Heart left ventricle (tissue), 13 donors: ENCODE measurements around the gene LDOC1.

Experiments
- POLR2A ChIP-seq, 2 donors: fragments of 450-650 bp; IDR thresholded peaks; one replicate each; pipeline ENCODE4 v1.6.1; 2017; ENCODE audit warnings: antibody characterized with exemption in 2 of 2, mild to moderate bottlenecking in 2 of 2, moderate library complexity in 2 of 2
- TF ChIP-seq, protein P1 (sequence below), 12 donors: fragments of 200-600 bp; sonication (generic) in 4 of 12; IDR thresholded peaks; one replicate each; pipeline versions ENCODE4 v1.5.0 to v1.8.0; 2018 to 2022; ENCODE audit warnings: antibody characterized with exemption in 12 of 12, mild to moderate bottlenecking in 5 of 12
- donor health status: ischemic (EF 13 %, LVEDD 7.1; RV severe dilation, severe dysfunction).
- donor health status: DM: no; HTN: yes; CAD: no.
- donor health status: DM: no; HTN: no; CAD: no.
- donor health status: ischemic (EF 25% LVEDD 6.9; RV normal size, moderate dysfunction).
- donor health status: ischemic (EF 25% LVEDD 5.7; RV mildly dilated, moderate dysfunction).
- donor health status: ischemic (EF 35%, LVEDD 5.7; RV mildly dilated, moderate dysfunction).
- donor health status: nonischemic (EF 11% LVEDD 7.7; RV severe dilation, severe dysfunction).
- donor health status: DM: yes; HTN: yes; CAD: no.
- donor health status: PGD.
- donor health status: ischemic (EF 29% LVEDD 5.4; RV normal size, mild dysfunction).
- donor health status: nonischemic (EF 23%, LVEDD 6.1; RV moderate dilation, normal function).

- TF ChIP-seq POLR2A (IDR thresholded peaks at IDR 0.05) = no peak
- TF ChIP-seq, protein P1, sequence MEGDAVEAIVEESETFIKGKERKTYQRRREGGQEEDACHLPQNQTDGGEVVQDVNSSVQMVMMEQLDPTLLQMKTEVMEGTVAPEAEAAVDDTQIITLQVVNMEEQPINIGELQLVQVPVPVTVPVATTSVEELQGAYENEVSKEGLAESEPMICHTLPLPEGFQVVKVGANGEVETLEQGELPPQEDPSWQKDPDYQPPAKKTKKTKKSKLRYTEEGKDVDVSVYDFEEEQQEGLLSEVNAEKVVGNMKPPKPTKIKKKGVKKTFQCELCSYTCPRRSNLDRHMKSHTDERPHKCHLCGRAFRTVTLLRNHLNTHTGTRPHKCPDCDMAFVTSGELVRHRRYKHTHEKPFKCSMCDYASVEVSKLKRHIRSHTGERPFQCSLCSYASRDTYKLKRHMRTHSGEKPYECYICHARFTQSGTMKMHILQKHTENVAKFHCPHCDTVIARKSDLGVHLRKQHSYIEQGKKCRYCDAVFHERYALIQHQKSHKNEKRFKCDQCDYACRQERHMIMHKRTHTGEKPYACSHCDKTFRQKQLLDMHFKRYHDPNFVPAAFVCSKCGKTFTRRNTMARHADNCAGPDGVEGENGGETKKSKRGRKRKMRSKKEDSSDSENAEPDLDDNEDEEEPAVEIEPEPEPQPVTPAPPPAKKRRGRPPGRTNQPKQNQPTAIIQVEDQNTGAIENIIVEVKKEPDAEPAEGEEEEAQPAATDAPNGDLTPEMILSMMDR (IDR thresholded peaks at IDR 0.05) = no peak
Observed at GRCh38 chrX:141176586-141177451, at the start of gene LDOC1.
